ENCODE results near the gene VPS52.

Gene VPS52, protein sequence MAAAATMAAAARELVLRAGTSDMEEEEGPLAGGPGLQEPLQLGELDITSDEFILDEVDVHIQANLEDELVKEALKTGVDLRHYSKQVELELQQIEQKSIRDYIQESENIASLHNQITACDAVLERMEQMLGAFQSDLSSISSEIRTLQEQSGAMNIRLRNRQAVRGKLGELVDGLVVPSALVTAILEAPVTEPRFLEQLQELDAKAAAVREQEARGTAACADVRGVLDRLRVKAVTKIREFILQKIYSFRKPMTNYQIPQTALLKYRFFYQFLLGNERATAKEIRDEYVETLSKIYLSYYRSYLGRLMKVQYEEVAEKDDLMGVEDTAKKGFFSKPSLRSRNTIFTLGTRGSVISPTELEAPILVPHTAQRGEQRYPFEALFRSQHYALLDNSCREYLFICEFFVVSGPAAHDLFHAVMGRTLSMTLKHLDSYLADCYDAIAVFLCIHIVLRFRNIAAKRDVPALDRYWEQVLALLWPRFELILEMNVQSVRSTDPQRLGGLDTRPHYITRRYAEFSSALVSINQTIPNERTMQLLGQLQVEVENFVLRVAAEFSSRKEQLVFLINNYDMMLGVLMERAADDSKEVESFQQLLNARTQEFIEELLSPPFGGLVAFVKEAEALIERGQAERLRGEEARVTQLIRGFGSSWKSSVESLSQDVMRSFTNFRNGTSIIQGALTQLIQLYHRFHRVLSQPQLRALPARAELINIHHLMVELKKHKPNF

DNA sequence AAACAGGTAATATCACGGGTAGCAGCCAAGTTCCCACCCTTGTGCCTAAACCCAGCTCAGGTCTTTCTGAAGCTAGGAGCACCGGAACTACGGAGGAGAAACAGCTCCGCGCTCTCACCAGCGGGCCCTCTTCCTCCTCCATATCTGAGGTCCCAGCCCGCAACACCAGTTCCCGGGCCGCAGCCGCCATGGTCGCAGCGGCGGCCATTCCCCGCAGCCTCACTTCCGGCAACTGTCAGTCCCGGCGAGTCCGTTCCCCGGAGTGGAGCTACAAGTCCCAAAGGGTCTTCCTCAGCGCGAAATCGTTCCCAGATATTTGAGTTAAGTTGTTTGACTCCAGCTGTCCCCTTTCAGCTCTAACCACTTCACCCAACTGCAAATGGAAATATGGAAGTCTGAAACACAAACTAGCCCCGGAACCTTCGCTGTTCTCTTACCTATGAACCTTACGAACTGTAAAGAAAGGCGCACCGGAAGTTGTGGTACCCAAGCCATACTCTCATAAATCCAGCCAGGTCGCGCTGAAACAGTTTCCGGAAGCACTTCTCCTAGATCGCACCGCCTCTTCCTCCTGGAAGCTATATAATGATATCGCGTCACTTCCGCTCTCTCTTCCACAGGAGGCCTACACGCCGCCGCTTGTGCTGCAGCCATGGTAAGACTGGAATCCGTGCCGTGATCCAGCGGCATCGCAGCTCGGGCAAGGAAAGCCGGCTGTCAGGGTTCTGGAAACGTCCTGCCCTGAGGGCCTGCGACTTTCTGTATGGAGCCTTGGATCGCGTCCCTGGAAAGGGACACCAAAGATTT, at the start of gene VPS52, which contains the start of gene RPS18:
TSS of gene VPS52 (minus strand) at position 409 of the 807 bp plus-strand sequence. CDS start at position 208, 201 bp downstream.
TSS of gene RPS18 (plus strand) at position 608 of the 807 bp plus-strand sequence. CDS start at position 653, 45 bp downstream.
- DNase-seq (ENCODE audit: low read depth in 2 of 2), result peak; percentile 100
- TF ChIP-seq, protein P1, sequence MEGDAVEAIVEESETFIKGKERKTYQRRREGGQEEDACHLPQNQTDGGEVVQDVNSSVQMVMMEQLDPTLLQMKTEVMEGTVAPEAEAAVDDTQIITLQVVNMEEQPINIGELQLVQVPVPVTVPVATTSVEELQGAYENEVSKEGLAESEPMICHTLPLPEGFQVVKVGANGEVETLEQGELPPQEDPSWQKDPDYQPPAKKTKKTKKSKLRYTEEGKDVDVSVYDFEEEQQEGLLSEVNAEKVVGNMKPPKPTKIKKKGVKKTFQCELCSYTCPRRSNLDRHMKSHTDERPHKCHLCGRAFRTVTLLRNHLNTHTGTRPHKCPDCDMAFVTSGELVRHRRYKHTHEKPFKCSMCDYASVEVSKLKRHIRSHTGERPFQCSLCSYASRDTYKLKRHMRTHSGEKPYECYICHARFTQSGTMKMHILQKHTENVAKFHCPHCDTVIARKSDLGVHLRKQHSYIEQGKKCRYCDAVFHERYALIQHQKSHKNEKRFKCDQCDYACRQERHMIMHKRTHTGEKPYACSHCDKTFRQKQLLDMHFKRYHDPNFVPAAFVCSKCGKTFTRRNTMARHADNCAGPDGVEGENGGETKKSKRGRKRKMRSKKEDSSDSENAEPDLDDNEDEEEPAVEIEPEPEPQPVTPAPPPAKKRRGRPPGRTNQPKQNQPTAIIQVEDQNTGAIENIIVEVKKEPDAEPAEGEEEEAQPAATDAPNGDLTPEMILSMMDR (IDR thresholded peaks at IDR 0.05; ENCODE audit: low read depth, low read length), result no peak
- peak within 1 kb of the TSS; percentile 84 to 95 for H3K4me3 ChIP-seq (replicated peaks in 1 of 2; ENCODE audit: low read depth in 2 of 2, low read length in 2 of 2)

- TF ChIP-seq, protein P1 (IDR thresholded peaks at IDR 0.05; ENCODE audit: low read depth, low read length), result no peak
- no peak for DNase-seq (ENCODE audit: low read depth in 2 of 2)
- peak overlapping the region in 1 of 2 donors; percentile 84 for H3K4me3 ChIP-seq (replicated peaks in 1 of 2; ENCODE audit: low read depth in 2 of 2, low read length in 2 of 2)
Measured at GRCh38 chr6:33321227-33321626, 49.6 kb upstream of the VPS52 start.

DNA sequence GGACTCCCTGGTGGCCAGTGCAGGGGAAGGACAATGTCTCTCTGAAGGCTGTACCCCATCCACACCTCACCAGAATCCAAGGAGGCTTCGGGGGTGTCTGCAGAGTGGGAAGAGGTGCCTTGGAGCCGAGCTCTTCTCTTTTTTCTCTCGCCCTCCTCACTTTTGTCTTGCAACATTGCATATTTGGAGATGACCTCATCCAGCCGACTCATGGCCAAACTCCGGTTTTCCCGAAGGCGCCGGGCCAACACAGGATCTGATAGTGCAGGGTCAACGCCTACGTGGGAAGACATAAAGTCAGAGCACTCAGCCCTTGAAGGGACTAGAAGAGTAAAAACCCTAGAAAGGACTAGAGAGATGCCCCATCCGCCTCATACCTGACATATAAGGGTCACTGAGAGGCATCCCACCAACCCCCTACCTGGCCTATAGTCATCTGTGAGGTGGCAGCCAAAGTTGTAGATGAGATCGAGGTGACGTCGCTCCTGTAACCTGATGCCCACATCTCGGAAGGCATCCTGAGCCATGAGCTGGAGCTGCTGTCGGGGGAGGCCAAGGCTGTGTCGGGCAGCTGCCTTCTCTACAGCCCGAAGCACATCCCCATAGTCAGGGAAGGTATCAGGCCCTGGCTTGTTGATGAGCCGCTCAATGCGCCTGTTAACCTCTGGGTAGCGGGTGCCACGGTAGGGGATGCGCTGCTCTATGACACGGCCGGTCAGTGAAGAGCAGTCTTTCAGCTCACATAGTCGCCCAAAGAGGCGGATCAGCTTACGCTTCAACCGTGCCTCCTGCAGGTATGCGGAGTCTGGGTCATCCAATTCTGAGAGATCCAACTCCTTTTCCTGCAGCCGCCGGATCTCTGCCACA, 48.9 kb upstream of the VPS52 start:
- peak; percentile 94 to 95 for DNase-seq (ENCODE audit: low read depth in 2 of 2)
- H3K4me3 ChIP-seq (replicated peaks in 1 of 2; ENCODE audit: low read depth in 2 of 2, low read length in 2 of 2), result peak overlapping the region; percentile 11 to 84
- TF ChIP-seq, protein P1 (IDR thresholded peaks at IDR 0.05; ENCODE audit: low read depth, low read length), result no peak

GRCh38 chr6:33319939-33320314, 48.3 kb upstream of the VPS52 start:
- TF ChIP-seq, protein P1 (IDR thresholded peaks at IDR 0.05; ENCODE audit: low read depth, low read length), result no peak
- DNase-seq (ENCODE audit: low read depth in 2 of 2), result no peak
- H3K4me3 ChIP-seq (replicated peaks in 1 of 2; ENCODE audit: low read depth in 2 of 2, low read length in 2 of 2), result peak overlapping the region; percentile 11 to 84

- no peak for DNase-seq (ENCODE audit: low read depth in 2 of 2)
- TF ChIP-seq, protein P1 (IDR thresholded peaks at IDR 0.05; ENCODE audit: low read depth, low read length), result no peak
- peak overlapping the region in 1 of 2 donors; percentile 63 for H3K4me3 ChIP-seq (replicated peaks in 1 of 2; ENCODE audit: low read depth in 2 of 2, low read length in 2 of 2)
Measured at GRCh38 chr6:33318426-33319073, 46.9 kb upstream of the VPS52 start.

Data from cardiac fibroblast (primary cell).